ENCODE data around the gene ATMIN. TPM values are rescaled to one million over a fixed set of nuclear protein-coding genes. Genes with fewer than 3 reads are reported as not detected.

Gene ATMIN
- total RNA-seq, 1 experiment from 2014 or later, result 54.5 TPM

DNA sequence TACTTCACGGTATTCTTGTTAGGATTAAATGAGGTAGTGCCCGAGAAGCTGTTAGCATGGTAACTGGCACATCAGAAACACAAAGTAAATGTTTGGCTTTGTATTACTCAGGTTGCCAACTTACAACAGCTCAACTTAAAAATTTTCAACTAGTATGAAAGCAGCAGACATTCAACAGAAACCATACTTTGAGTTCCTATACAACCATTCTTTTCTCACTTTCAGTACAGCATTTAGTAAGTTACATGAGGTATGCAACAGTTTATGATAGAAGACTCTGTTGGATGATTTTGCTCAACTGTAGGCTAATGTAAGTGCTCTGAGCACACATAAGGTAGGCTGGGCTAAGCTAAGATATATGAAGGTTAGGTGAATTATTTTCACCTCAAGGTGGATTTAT, 21.0 kb upstream of the ATMIN start:
- H3K36me3 ChIP-seq (ENCODE audit: control insufficient read depth, insufficient read depth, low read length), result 0 out of 2 replicates have a peak, but pooled peaks cover 1% of the 10 kb centered on the region
- no peak for TF ChIP-seq CTCF (IDR thresholded peaks at IDR 0.05; ENCODE audit: insufficient read depth in 1 of 2, low read depth in 1 of 2, low read length in 1 of 2, severe bottlenecking in 1 of 2, unreplicated experiment in 1 of 2)
- H3K9me3 ChIP-seq, result no peaks in the 10 kb centered on the region
- H3K4me3 ChIP-seq (ENCODE audit: low read depth, low read length), result no peak overlapping the region
- BruUV-seq (replicated peaks), result no TSS peak
- H3K4me1 ChIP-seq, result no peaks in the 10 kb centered on the region
- no peaks in the 10 kb centered on the region for H3K27me3 Mint-ChIP-seq (ENCODE audit: insufficient read depth, unreplicated experiment)
- ChIA-PET POLR2A (no interaction called here), CTCF (no interaction called here)
- no peak overlapping the region for H3K27ac Mint-ChIP-seq (ENCODE audit: unreplicated experiment)
- no peak for DNase-seq
- H3K36me3 Mint-ChIP-seq (ENCODE audit: insufficient read depth, unreplicated experiment), result peaks cover 84% of the 10 kb centered on the region
- no peak overlapping the region for H3K4me3 Mint-ChIP-seq (ENCODE audit: unreplicated experiment)
- no peaks in the 10 kb centered on the region for H3K27me3 ChIP-seq (replicated peaks; ENCODE audit: control insufficient read depth, insufficient read depth, low read length)
- H3K9me3 Mint-ChIP-seq (ENCODE audit: unreplicated experiment), result no peaks in the 10 kb centered on the region
- no peaks in the 10 kb centered on the region for H3K4me1 Mint-ChIP-seq (ENCODE audit: low read depth, unreplicated experiment)
- intact Hi-C loops (cut with micrococcal nuclease; ENCODE audit: unreplicated experiment), result no loop called here

GRCh38 chr16:81018496-81018895, 17.1 kb upstream of the ATMIN start:
- POLR2A ChIA-PET, result no interaction called here
- peaks cover 89% of the 10 kb centered on the region for H3K36me3 Mint-ChIP-seq (ENCODE audit: insufficient read depth, unreplicated experiment)
- H3K27me3 Mint-ChIP-seq (ENCODE audit: insufficient read depth, unreplicated experiment), result no peaks in the 10 kb centered on the region
- no TSS peak for BruUV-seq (replicated peaks)
- no peak overlapping the region for H3K27ac Mint-ChIP-seq (ENCODE audit: unreplicated experiment)
- Histone ChIP-seq H3K27me3 (replicated peaks; ENCODE audit: control insufficient read depth, insufficient read depth, low read length) (no peaks in the 10 kb centered on the region), H3K36me3 (ENCODE audit: control insufficient read depth, insufficient read depth, low read length) (peaks cover 3% of the 10 kb centered on the region; the same call in 1 of the 2 replicates), H3K9me3 (no peaks in the 10 kb centered on the region), H3K4me1 (no peaks in the 10 kb centered on the region), H3K4me3 (ENCODE audit: low read depth, low read length) (no peak overlapping the region)
- DNase-seq, result no peak
- intact Hi-C loops (cut with micrococcal nuclease; ENCODE audit: unreplicated experiment), result no loop called here
- no peaks in the 10 kb centered on the region for H3K4me1 Mint-ChIP-seq (ENCODE audit: low read depth, unreplicated experiment)
- CTCF ChIA-PET, result interaction anchor here (2.9 kb wide), 1 partner anchor 17 kb away, joined by 12 read pairs; the partner anchor contains the start of gene ATMIN
- TF ChIP-seq CTCF (IDR thresholded peaks at IDR 0.05; ENCODE audit: insufficient read depth in 1 of 2, low read depth in 1 of 2, low read length in 1 of 2, severe bottlenecking in 1 of 2, unreplicated experiment in 1 of 2), result no peak
- no peaks in the 10 kb centered on the region for H3K9me3 Mint-ChIP-seq (ENCODE audit: unreplicated experiment)
- H3K4me3 Mint-ChIP-seq (ENCODE audit: unreplicated experiment), result no peak overlapping the region

GRCh38 chr16:81026429-81026828, 9.2 kb upstream of the ATMIN start:
- no peak for TF ChIP-seq CTCF (IDR thresholded peaks at IDR 0.05; ENCODE audit: insufficient read depth in 1 of 2, low read depth in 1 of 2, low read length in 1 of 2, severe bottlenecking in 1 of 2, unreplicated experiment in 1 of 2)
- intact Hi-C loops (cut with micrococcal nuclease; ENCODE audit: unreplicated experiment), result no loop called here
- Histone ChIP-seq H3K4me3 (ENCODE audit: low read depth, low read length) (no peak overlapping the region), H3K36me3 (ENCODE audit: control insufficient read depth, insufficient read depth, low read length) (peaks cover 2% of the 10 kb centered on the region; the same call in 1 of the 2 replicates), H3K4me1 (no peaks in the 10 kb centered on the region), H3K27me3 (replicated peaks; ENCODE audit: control insufficient read depth, insufficient read depth, low read length) (no peaks in the 10 kb centered on the region), H3K9me3 (no peaks in the 10 kb centered on the region)
- no peak overlapping the region for H3K4me3 Mint-ChIP-seq (ENCODE audit: unreplicated experiment)
- H3K9me3 Mint-ChIP-seq (ENCODE audit: unreplicated experiment), result no peaks in the 10 kb centered on the region
- no peaks in the 10 kb centered on the region for H3K4me1 Mint-ChIP-seq (ENCODE audit: low read depth, unreplicated experiment)
- no peaks in the 10 kb centered on the region for H3K27me3 Mint-ChIP-seq (ENCODE audit: insufficient read depth, unreplicated experiment)
- no TSS peak for BruUV-seq (replicated peaks)
- H3K27ac Mint-ChIP-seq (ENCODE audit: unreplicated experiment), result no peak overlapping the region
- ChIA-PET CTCF (interaction anchor here (1.1 kb wide), 1 partner anchor 9 kb away, joined by 4 read pairs; the partner anchor contains the start of gene ATMIN), POLR2A (no interaction called here)
- DNase-seq, result no peak
- peaks cover 74% of the 10 kb centered on the region for H3K36me3 Mint-ChIP-seq (ENCODE audit: insufficient read depth, unreplicated experiment)

Measured in Caco-2 (cell line).